ENCODE data around the gene BICD2. TPM values are rescaled to one million over a fixed set of nuclear protein-coding genes. Genes with fewer than 3 reads are reported as not detected.

Gene BICD2
- total RNA-seq, 4 donors from 2014 or later = 135 to 201 (median 153) TPM

DNA sequence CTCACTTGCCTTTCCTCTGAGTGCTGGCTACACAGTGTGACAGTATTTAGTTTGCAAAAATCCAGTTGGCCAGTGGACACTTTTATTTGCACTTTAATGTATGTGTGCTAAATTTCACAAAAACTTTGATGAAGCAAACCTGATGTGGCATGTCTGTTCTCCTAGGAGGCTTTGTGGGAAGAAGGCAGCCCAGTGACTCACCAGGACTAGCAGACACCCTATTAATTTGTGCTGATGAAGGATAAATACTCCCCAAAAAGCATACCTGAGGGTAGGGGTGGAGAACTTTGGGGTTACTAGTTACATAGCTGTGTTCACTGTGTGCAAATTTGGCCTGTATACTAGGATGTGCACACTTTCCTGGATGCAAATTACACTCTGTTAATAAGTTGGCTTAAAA, 55.4 kb downstream of the BICD2 start:
- Histone ChIP-seq H3K4me1 (peaks cover 52% of the 10 kb centered on the region), H3K4me3 (no peak overlapping the region), H3K36me3 (peaks cover 44% of the 10 kb centered on the region), H3K27me3 (no peaks in the 10 kb centered on the region), H3K27ac (peak overlapping the region; percentile 19), H3K9me3 (no peaks in the 10 kb centered on the region)
- no peak for DNase-seq (ENCODE audit: low spot score in 2 of 2)
- TF ChIP-seq, protein P1, sequence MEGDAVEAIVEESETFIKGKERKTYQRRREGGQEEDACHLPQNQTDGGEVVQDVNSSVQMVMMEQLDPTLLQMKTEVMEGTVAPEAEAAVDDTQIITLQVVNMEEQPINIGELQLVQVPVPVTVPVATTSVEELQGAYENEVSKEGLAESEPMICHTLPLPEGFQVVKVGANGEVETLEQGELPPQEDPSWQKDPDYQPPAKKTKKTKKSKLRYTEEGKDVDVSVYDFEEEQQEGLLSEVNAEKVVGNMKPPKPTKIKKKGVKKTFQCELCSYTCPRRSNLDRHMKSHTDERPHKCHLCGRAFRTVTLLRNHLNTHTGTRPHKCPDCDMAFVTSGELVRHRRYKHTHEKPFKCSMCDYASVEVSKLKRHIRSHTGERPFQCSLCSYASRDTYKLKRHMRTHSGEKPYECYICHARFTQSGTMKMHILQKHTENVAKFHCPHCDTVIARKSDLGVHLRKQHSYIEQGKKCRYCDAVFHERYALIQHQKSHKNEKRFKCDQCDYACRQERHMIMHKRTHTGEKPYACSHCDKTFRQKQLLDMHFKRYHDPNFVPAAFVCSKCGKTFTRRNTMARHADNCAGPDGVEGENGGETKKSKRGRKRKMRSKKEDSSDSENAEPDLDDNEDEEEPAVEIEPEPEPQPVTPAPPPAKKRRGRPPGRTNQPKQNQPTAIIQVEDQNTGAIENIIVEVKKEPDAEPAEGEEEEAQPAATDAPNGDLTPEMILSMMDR (IDR thresholded peaks at IDR 0.05) = no peak
- no peak for TF ChIP-seq POLR2AphosphoS5 (IDR thresholded peaks at IDR 0.05)
- no peak for TF ChIP-seq EP300 (IDR thresholded peaks at IDR 0.05)
- no peak for TF ChIP-seq POLR2A (IDR thresholded peaks at IDR 0.05)

DNA sequence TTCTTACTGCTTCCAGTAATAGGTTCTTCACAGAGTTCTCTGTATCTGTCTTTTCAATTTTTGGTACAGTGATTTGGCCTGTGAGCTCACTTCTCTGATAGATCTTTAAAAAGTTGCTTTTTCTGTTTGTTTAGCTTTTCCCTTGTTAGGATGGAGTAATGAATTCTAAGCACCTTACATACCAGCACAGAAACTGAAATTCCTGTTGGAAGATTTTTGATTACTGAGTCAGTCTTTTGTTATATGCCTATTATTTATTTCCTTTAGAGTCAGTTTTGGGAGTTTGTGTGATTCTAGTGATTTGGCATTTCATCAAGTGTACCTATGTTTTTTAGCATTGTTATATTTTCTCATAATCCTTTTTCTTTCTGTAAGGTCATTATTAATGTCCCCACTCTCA, 57.1 kb downstream of the BICD2 start:
- no peaks in the 10 kb centered on the region for H3K27me3 ChIP-seq
- DNase-seq (ENCODE audit: low spot score in 2 of 2) = no peak
- peaks cover 27% of the 10 kb centered on the region for H3K36me3 ChIP-seq
- TF ChIP-seq, protein P1 (IDR thresholded peaks at IDR 0.05) = no peak
- no peak for TF ChIP-seq POLR2A (IDR thresholded peaks at IDR 0.05)
- no peak for TF ChIP-seq EP300 (IDR thresholded peaks at IDR 0.05)
- TF ChIP-seq POLR2AphosphoS5 (IDR thresholded peaks at IDR 0.05) = no peak
- no peak overlapping the region for H3K27ac ChIP-seq
- H3K9me3 ChIP-seq = no peaks in the 10 kb centered on the region
- no peak overlapping the region for H3K4me3 ChIP-seq
- peaks cover 52% of the 10 kb centered on the region for H3K4me1 ChIP-seq

DNA sequence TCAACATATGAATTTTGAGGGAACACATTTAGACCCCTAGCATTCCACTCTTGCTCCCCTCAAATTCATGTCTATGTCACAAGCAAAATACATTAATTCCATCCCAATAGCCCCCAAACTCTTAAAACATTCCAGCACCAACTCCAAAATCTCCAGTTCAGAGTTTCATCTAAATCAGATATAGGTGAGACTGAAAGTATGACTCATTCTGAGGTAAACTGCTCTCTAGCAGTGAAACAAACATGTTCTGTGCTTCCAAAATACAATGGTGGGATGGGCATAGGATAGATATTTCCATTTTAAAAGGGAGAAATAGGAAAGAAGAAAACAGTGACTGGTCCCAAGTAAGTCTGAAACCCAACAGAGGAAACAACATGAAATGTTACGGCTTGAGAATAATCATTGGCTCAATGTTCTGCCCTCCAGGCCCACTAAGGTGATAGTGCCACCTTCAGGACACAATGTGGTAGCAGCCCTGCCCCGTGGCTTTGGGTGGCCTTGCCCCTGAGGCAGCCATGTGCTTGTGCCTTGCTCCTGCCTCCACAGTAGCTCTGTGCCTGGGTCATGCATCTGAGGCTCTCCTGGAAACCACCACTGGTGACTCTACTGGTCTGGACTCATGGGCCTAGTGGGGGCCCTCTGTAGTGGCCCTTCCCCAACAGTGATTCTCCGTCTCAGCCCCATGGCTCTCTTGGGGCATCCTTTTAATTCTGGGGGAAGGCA, 58.3 kb downstream of the BICD2 start:
- no peak for DNase-seq (ENCODE audit: low spot score in 2 of 2)
- TF ChIP-seq POLR2AphosphoS5 (IDR thresholded peaks at IDR 0.05) (peak in 1 of 3 donors; percentile 62), EP300 (IDR thresholded peaks at IDR 0.05) (no peak)
- TF ChIP-seq, protein P1 (IDR thresholded peaks at IDR 0.05) = peak in 1 of 2 donors; percentile 52
- Histone ChIP-seq H3K4me3 (no peak overlapping the region), H3K4me1 (peaks cover 44% of the 10 kb centered on the region), H3K9me3 (no peaks in the 10 kb centered on the region), H3K27me3 (no peaks in the 10 kb centered on the region), H3K36me3 (peaks cover 20% of the 10 kb centered on the region), H3K27ac (peak overlapping the region; percentile 50)
- 50% methylated on average over 3 of the region's 3 CpGs for WGBS

- Histone ChIP-seq H3K27ac (no peak overlapping the region), H3K9me3 (no peaks in the 10 kb centered on the region), H3K4me1 (peaks cover 26% of the 10 kb centered on the region), H3K27me3 (no peaks in the 10 kb centered on the region), H3K4me3 (no peak overlapping the region), H3K36me3 (peaks cover 6% of the 10 kb centered on the region)
- TF ChIP-seq, protein P1 (IDR thresholded peaks at IDR 0.05) = no peak
- no peak for TF ChIP-seq POLR2AphosphoS5 (IDR thresholded peaks at IDR 0.05)
- DNase-seq (ENCODE audit: low spot score in 2 of 2) = no peak
- 42% methylated on average over 2 of the region's 2 CpGs for WGBS
These were observed 60.1 kb downstream of the BICD2 start for GRCh38 chr9:92704528-92704927.

DNA sequence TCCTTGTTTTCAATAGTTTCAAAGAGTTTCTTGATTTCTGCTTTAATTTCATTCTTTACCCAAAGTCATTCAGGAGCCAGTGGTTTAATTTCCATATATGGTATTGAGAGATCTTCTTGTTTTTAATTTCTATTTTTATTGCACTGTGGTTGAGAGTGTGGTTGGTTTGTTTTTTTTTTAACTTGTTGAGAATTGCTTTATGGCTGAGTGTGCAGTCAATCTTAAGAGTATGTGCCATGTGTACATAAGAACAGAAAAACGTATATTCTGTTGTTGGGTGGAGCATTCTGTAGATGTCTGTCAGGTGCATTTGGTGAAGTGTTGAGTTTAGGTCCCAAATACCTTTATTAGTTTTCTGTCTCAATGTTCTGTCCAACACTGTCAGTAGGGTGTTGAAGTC, 68.0 kb downstream of the BICD2 start:
- DNase-seq (ENCODE audit: low spot score in 2 of 2) = no peak
- Histone ChIP-seq H3K9me3 (peaks cover 10% of the 10 kb centered on the region), H3K27me3 (no peaks in the 10 kb centered on the region), H3K4me1 (no peaks in the 10 kb centered on the region), H3K27ac (no peak overlapping the region), H3K4me3 (no peak overlapping the region), H3K36me3 (no peaks in the 10 kb centered on the region)
- TF ChIP-seq POLR2A (IDR thresholded peaks at IDR 0.05) (no peak), EP300 (IDR thresholded peaks at IDR 0.05) (no peak), POLR2AphosphoS5 (IDR thresholded peaks at IDR 0.05) (no peak)
- TF ChIP-seq, protein P1 (IDR thresholded peaks at IDR 0.05) = no peak
- 67% methylated on average over 1 of the region's 1 CpG for WGBS

Data from suprapubic skin (tissue), 4 donors.